ENCODE measurements around the gene ZNF318.

ZNF318 gene

DNA sequence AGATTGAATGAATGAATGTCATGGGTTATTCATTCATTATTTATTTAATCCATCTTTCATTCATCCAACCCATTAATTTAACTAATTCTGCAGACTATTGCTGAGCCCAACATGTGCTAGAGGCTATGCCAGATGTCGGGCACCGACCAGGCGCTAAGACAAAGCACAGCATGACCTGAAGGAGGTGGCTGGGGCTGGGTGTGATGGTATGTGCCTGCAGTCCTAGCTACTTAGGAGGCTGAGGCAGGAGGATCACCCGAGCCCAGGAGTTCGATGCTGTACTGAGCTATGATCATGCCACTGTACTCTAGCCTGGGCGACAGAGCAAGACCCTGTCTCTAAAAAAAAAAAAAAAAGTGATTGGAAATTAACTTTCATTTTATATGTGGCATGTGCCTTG is 77.1 kb downstream of the ZNF318 start:
- TF ChIP-seq, protein P1, sequence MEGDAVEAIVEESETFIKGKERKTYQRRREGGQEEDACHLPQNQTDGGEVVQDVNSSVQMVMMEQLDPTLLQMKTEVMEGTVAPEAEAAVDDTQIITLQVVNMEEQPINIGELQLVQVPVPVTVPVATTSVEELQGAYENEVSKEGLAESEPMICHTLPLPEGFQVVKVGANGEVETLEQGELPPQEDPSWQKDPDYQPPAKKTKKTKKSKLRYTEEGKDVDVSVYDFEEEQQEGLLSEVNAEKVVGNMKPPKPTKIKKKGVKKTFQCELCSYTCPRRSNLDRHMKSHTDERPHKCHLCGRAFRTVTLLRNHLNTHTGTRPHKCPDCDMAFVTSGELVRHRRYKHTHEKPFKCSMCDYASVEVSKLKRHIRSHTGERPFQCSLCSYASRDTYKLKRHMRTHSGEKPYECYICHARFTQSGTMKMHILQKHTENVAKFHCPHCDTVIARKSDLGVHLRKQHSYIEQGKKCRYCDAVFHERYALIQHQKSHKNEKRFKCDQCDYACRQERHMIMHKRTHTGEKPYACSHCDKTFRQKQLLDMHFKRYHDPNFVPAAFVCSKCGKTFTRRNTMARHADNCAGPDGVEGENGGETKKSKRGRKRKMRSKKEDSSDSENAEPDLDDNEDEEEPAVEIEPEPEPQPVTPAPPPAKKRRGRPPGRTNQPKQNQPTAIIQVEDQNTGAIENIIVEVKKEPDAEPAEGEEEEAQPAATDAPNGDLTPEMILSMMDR (IDR thresholded peaks at IDR 0.05; ENCODE audit: low read depth, low read length) = no peak

DNA sequence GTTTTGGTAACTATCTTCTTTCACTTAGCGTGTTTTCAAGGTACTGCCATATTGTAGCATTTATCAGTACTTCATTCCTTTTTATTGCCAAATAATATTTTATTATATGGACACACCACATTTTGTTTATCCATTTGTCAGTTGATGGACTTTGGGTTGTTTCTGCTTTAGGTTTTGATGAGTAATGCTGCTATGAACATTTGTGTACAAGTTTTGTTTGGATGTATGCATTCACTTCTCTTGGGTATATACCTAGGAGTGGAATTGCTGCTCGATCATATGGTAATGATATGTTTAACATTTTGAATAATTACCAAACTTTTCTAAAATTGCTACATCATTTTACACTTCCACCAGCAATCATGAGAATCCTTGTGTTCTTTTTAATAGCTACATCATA is 77.7 kb downstream of the ZNF318 start:
- H3K4me3 ChIP-seq (ENCODE audit: low read depth, low read length) = no peak overlapping the region
- in situ Hi-C loops (cut with HindIII; ENCODE audit: low sequenced_read_pairs) = no loop called here
- DNase-seq (ENCODE audit: low read depth, low spot score) = no peak
- TF ChIP-seq, protein P1 (IDR thresholded peaks at IDR 0.05; ENCODE audit: low read depth, low read length) = no peak

More for the DNA sequence above, 77.1 kb downstream of the ZNF318 start:
- in situ Hi-C loops (cut with HindIII; ENCODE audit: low sequenced_read_pairs) = no loop called here
- no peak for DNase-seq (ENCODE audit: low read depth, low spot score)
- no peak overlapping the region for H3K4me3 ChIP-seq (ENCODE audit: low read depth, low read length)

DNA sequence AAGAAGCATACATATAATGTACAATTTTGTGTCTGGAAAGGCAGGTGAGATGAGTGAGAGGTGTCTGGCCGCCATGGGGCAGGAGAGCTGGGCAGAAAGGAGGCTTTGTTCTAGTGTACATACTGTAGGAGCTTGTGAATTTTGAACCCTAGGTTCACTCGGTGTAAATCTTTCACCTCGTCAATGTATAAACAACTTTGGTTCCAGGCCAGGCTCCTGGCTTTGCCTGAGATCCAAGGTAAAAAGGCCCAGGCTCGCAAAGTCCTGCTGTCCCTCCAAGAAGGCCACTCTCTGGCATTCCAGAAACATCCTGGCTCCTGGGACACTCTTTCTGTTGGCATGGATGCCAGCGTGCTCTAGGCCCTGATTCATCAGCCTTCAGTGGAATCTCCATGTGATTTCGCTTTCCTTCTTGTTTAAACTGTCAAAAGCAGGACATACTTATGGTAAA is 78.5 kb downstream of the ZNF318 start:
- in situ Hi-C loops (cut with HindIII; ENCODE audit: low sequenced_read_pairs) = no loop called here

DNA sequence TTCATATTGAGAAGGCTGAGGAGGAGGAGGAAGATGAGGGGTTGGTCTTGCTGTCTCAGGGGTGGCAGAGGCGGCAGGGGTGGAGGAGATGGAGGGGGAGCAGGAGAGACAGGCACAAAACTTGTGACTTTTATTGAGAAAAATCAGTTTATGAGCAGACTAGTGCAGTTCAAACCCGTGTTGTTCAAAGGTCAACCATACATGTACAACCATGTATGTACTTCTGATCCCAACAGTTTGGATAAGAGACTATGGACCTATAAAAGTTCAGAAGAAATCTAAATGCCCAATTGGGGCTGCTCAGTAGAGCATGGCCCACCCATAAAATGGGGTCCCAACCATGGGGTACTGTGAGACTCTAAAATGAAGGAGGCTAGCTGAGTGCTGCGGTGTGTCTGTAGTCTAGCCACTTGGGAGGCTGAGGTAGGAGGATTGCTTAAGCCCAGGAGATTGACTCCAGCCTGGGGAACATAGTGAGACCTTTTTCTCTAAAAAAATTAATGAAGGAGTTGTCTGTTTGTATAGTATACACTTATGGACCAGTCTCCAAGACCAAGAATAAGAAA is 79.0 kb downstream of the ZNF318 start:
- H3K4me3 ChIP-seq (ENCODE audit: low read depth, low read length) = no peak overlapping the region
- in situ Hi-C loops (cut with HindIII; ENCODE audit: low sequenced_read_pairs) = no loop called here
- TF ChIP-seq, protein P1 (IDR thresholded peaks at IDR 0.05; ENCODE audit: low read depth, low read length) = no peak
- DNase-seq (ENCODE audit: low read depth, low spot score) = no peak

More for the DNA sequence above, 78.5 kb downstream of the ZNF318 start:
- TF ChIP-seq, protein P1 (IDR thresholded peaks at IDR 0.05; ENCODE audit: low read depth, low read length) = no peak
- no peak for DNase-seq (ENCODE audit: low read depth, low spot score)
- no peak overlapping the region for H3K4me3 ChIP-seq (ENCODE audit: low read depth, low read length)

DNA sequence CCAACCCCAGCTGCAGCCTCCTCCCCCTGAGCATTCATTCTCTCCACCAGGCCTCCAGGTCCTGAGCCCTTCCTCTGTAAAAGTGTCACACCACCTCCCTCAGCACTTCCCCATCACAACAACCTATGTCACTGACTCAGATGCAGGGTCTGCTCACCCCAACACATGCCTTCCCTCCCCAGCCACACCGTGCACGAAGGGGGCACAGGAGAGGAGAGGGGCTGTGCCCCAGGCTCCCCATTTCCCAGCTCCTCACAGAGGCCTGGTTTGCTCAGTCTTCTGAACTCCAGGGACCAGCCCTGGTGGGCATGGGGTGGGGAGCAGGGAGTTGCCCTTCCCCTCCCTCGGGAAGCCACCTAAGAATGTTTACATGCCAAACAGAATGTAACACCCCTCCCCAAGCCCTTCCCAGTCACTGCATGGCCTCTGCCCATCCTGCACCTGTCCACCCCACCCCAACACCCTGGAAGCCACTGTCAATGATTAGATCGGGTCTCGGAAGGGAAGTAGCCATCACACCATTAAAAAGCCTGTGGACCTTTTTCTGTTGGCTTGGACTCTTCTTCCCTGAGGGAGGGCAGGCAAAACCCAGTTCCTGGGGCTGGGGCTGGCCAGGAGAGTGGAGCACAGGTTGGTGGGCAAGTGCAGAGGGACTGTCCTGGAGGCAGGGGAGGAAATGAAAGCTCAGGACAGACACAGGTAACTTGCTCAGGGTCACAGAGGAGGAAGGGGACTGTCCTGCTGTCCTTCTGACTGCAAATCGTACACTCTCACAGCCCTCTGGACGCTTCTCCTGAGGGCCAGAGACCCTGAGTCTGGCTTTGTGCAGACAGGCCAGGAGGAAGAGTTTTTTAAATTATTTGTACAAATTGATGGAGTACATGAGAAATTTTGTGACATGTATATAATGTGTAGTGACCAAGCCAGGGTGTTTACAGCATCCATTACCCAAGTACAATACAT is 81.4 kb downstream of the ZNF318 start:
- in situ Hi-C loops (cut with HindIII; ENCODE audit: low sequenced_read_pairs) = no loop called here
- H3K4me3 ChIP-seq (ENCODE audit: low read depth, low read length) = no peak overlapping the region
- no peak for DNase-seq (ENCODE audit: low read depth, low spot score)
- TF ChIP-seq, protein P1 (IDR thresholded peaks at IDR 0.05; ENCODE audit: low read depth, low read length) = no peak

DNA sequence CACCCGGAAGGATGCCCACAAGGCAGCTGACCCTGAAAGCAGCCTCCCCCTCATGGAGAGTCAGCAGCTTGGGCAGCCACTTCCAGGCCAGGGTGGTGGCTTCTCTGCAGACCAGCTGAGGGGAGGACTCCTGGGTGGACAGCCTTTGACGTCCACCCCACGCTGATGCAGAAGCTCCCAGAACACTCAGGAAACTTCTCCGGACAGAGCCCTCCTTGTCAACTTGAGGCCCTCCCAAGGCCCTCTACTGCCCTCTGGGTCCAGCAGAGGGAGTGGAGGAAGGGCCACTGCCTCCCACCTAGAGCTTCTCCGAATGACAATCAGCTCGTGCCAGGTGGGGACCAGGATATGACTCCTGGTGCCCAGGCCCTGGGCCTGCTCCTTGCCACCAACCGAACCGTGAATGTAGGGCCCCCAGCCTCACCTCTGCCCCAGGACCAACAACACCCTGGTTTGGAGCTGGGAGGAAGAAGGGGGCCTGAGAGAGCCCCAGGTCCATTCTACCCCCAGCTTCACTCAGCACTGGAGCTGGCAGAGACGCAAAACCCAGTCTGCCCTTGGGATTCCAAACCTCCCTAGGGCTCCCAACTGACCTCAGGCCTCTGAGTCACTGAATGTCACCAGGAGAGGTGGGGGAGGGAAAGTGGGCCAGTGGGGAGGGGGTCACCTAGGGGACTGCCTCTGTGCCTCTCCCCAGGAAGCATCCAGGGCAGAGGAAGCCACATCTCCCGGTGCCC is 82.3 kb downstream of the ZNF318 start:
- TF ChIP-seq, protein P1 (IDR thresholded peaks at IDR 0.05; ENCODE audit: low read depth, low read length) = no peak
- DNase-seq (ENCODE audit: low read depth, low spot score) = no peak
- in situ Hi-C loops (cut with HindIII; ENCODE audit: low sequenced_read_pairs) = no loop called here
- H3K4me3 ChIP-seq (ENCODE audit: low read depth, low read length) = no peak overlapping the region

Data from astrocyte of the spinal cord (primary cell).